Dendritic cell treated with granulocyte-macrophage colony-stimulating factor and Interleukin-4, amounts not matched to agents 40 ng/mL and 50 ng/mL, for 4 days (primary cell): ENCODE data around the gene PIGV.
A peak's percentile ranks its signal among the peaks of the same experiment; 100 is the strongest.

Source experiments
- H3K27ac Mint-ChIP-seq: one replicate; pipeline ENCODE4 v1.8.0; 2022; ENCODE audit warnings: mild to moderate bottlenecking, mixed read lengths
- H3K27me3 Mint-ChIP-seq: one replicate; pipeline ENCODE4 v1.8.0; 2022; ENCODE audit warnings: mild to moderate bottlenecking, mixed read lengths
- H3K36me3 Mint-ChIP-seq: one replicate; pipeline ENCODE4 v1.8.0; 2022; ENCODE audit warnings: low read depth, mixed read lengths
- H3K4me1 Mint-ChIP-seq: one replicate; pipeline ENCODE4 v1.8.0; 2022; ENCODE audit warnings: low read depth, mixed read lengths
- H3K4me3 Mint-ChIP-seq: one replicate; pipeline ENCODE4 v1.8.0; 2022; ENCODE audit warnings: mild to moderate bottlenecking, moderate library complexity, mixed read lengths
- H3K9me3 Mint-ChIP-seq: one replicate; pipeline ENCODE4 v1.8.0; 2022; ENCODE audit warnings: mixed read lengths
- intact Hi-C: fragments of 100-400 bp; cut with micrococcal nuclease; formaldehyde crosslinking; loops from one replicate; pipeline ENCODE4 v1.15.0; 2022

The PIGV gene

DNA sequence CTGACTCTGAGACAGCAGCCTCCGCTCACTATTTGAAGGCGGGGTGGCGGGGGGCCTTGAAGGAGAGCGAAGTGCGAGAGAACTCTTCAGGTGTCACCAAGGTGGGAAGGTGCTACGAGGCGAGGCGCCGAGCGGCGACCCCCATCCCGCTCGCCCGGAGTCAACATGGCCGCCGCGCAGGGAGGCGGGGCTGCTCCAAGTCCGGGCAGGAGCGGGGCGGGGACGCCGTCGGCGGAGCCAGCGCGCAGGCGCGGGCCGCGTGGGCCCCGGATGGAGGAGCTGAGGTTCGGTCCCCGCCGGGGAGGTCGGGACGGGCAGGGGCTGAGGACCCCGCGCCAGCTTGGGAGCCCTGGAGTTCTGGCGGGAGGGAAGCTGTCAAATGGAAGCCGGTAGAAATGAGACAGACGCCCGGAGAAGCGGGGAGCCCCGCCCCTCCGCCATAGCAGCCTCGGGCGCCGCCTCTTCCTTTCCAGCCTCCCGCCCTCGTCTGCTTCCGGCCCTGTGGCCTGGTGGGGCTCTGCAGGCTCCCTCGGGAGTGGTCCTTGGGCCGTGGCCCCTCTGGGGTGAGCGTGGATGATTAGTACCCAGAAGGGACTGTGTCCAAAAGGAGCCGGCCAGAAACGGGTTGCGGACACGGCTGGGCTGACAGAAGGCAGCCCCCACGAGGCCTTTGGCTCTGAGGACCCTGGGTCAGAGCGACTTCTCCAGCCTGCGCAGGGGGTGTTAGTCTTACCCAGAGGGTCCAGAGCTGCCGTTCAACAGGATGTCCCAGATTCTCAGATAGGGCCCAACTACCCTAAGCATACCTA is at the start of gene PIGV:
Gene PIGV, plus strand, starts transcription at position 245 of the 809 bp plus-strand sequence. CDS start 2,866 bp downstream, outside the sequence.
- peak within 1 kb of the TSS; percentile 98 for H3K4me3 Mint-ChIP-seq
- intact Hi-C loops = loop anchor here (1.0 to 10.0 kb wide), 3 partner anchors 63 to 287 kb away; no protein-coding TSS in a partner anchor
- no peaks in the 10 kb centered on the region for H3K9me3 Mint-ChIP-seq
- peaks cover 83% of the 10 kb centered on the region for H3K4me1 Mint-ChIP-seq
- peak within 1 kb of the TSS; percentile 99 for H3K27ac Mint-ChIP-seq
- H3K27me3 Mint-ChIP-seq = no peaks in the 10 kb centered on the region
- H3K36me3 Mint-ChIP-seq = peaks cover 28% of the 10 kb centered on the region

DNA sequence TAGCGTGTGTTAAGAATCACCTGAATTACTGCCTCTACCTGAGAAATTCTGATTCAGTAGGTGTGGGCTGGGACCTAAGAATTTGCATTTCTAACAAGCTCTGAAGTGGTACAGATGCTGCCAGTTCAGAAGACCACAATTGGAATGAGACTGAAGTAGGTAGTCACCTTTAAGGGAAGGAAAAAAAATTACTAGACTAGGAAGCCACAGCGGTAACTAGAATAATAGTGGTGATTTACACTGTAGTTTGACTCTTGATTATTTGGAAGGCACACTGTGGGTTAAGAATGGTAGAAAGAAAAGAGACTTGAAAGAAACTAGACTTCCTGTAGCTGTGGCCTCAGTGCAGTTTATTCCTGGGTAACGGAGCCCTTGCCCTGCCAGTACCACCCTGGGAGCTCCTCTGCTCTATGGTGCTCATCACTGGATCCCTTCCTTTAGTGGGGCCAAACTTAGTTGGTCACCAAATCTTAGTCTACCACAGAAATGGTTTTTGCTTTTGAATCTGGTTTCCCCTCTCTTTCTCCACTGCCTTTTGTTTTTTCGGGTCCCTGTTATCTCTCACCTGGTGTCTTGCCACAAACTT is 48.3 kb upstream of the PIGV start:
- H3K36me3 Mint-ChIP-seq = peaks cover 98% of the 10 kb centered on the region
- H3K9me3 Mint-ChIP-seq = no peaks in the 10 kb centered on the region
- intact Hi-C loops = no loop called here
- peak overlapping the region; percentile 13 for H3K27ac Mint-ChIP-seq
- no peak overlapping the region for H3K4me3 Mint-ChIP-seq
- peaks cover 50% of the 10 kb centered on the region for H3K4me1 Mint-ChIP-seq
- H3K27me3 Mint-ChIP-seq = no peaks in the 10 kb centered on the region

DNA sequence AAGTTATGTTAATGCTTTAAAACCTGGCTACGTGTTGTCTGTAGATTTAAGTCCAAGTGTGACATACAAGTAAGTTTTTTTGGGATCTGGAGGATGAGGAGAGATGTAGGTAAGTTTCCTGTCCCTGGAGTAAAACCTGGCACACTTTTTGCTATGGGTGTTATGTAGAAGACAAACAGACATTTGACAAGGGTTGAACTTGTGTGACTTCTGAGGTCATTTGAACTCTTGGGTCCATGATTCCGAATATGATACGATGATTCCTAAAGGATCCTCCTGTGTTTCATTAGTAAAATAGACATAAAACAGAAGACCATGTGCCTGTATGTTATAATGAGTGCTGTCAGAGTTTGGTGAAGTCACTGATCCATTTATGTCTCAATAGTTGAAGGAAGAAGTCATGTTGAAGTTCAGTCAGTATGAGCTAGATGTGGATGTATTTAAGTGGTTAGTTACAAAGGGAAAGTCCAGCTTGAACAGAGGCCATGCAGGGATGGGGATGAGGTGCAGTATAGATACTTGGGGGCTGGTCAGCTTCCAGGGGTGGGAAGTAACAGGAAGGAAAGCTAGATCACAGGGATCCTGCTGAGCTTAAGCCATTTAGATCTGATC is 47.6 kb upstream of the PIGV start:
- H3K36me3 Mint-ChIP-seq = peaks cover 93% of the 10 kb centered on the region
- no peak overlapping the region for H3K4me3 Mint-ChIP-seq

DNA sequence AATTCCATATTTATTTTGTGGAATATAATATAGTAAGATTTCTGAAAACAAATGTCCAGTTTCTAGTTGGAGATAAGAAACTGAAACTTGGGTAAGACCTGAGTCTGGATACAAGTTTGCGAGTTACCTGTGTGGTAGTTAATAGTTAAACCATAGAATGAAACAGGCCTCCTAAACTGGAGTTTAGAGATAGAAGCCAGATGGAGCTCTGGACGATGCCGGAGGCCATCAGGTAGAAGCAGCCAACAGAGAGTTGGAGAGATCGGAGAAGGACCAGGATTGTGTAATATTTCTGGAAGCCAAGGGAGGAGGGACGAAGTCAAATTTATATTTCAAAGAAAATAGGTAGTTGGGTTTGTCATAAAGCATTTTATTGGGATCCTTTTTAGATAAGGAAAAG is 46.8 kb upstream of the PIGV start:
- Mint-ChIP-seq H3K4me3 (no peak overlapping the region), H3K36me3 (peaks cover 92% of the 10 kb centered on the region), H3K27ac (no peak overlapping the region), H3K9me3 (no peaks in the 10 kb centered on the region), H3K4me1 (peaks cover 57% of the 10 kb centered on the region), H3K27me3 (no peaks in the 10 kb centered on the region)
- intact Hi-C loops = loop anchor here (5.0 kb wide), 1 partner anchor 39 kb away; no protein-coding TSS in a partner anchor

More for the DNA sequence above, 47.6 kb upstream of the PIGV start:
- intact Hi-C loops = loop anchor here (5.0 kb wide), 1 partner anchor 38 kb away; no protein-coding TSS in a partner anchor
- no peaks in the 10 kb centered on the region for H3K27me3 Mint-ChIP-seq
- H3K27ac Mint-ChIP-seq = peak overlapping the region; percentile 13
- H3K4me1 Mint-ChIP-seq = peaks cover 57% of the 10 kb centered on the region
- no peaks in the 10 kb centered on the region for H3K9me3 Mint-ChIP-seq

DNA sequence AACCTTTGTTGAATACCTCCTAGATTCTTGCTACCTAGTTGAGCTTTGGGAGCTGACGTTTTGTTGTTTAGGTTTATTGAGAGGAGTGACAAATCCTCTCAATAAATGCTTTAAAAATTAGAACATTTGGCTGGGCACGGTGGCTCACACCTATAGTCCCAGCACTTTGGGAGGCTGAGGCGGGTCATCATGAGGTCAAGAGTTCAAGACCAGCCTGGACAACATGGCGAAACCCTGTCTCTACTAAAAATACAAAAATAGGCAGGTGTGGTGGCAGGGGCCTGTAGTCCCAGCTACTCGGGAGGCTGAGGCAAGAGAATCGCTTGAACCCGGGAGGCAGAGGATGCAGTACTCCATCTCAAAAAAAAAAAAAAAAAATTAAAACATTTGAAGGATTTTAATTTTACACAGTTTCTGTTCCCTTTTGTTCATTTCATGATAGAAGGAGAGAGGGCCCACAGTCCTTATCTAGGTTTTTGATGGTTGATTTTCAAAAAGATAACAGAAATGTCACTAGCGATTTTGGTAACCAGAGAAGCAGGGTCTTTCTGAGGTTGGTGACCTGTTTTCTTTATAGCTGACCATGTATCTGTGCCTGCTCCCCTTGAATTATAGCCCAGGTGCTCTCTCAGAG is 44.2 kb upstream of the PIGV start:
- Mint-ChIP-seq H3K27me3 (no peaks in the 10 kb centered on the region), H3K9me3 (no peaks in the 10 kb centered on the region), H3K4me1 (peaks cover 62% of the 10 kb centered on the region), H3K4me3 (peak overlapping the region; percentile 8), H3K36me3 (peaks cover 93% of the 10 kb centered on the region), H3K27ac (peak overlapping the region; percentile 68)
- intact Hi-C loops = loop anchor here (5.0 kb wide), 1 partner anchor 41 kb away; no protein-coding TSS in a partner anchor

DNA sequence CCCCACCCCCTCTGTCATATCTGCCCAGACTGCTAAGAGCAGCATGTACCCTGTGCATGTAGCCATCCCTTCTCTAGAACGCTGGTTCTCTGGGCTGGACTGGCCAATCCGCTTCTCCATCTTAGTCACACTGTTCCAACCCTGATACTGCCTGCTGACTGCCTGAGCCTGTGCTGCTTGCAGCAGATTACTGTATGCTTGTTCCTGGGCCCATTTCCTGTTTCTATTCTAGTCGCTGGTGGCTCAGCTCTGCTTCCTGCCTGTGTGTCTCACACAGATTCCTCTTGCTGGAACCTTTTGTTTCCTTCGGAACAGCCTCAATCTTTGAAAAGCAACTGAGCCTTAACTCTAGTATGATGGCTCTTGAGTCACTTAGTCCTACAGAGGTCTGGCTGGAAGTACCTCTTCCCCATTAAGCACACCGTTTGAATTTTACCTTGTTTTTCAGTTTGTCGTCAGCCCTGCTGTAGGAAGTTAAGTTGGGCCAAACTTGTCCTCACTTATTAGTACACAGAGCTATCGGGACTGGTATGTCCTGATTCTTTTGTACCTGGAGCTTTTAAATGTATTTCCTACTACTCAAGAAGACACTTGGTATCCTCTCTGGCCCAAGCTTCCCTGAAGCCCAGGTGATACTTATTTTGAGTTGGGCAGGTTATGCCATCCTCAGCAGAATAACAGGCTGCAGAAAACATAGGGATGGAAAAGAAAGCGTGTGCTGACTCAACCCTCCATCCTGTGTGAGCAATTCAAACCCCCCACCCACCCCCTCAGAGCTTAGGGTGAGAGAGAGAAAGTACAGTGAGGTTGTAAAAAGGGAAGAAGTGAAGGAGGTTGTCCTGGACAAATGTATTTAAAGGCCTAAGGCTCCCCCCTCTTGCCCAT is 43.4 kb upstream of the PIGV start:
- no peak overlapping the region for H3K4me3 Mint-ChIP-seq
- peaks cover 58% of the 10 kb centered on the region for H3K4me1 Mint-ChIP-seq
- H3K36me3 Mint-ChIP-seq = peaks cover 93% of the 10 kb centered on the region
- peak overlapping the region; percentile 68 for H3K27ac Mint-ChIP-seq
- intact Hi-C loops = loop anchor here (5.0 kb wide), 1 partner anchor 42 kb away; no protein-coding TSS in a partner anchor
- no peaks in the 10 kb centered on the region for H3K9me3 Mint-ChIP-seq
- no peaks in the 10 kb centered on the region for H3K27me3 Mint-ChIP-seq

DNA sequence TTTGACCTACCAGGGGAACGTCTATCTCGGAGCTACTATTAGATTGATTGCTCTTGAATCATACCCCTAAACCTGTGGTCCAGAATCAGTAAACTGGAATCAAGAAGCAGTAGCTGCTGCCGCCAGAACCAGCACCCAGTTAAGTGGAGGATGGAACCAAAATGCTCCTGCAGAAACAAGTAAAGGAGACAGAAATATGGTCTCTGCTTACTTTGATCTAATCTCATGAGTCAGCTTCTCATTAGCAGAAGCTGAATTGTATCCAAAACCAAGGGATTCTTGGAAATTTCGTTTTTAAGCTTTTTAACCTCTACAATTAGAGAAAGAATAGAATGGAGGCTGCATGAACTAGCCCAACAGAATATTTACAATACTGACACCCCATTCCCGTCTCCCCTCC is 42.6 kb upstream of the PIGV start:
- Mint-ChIP-seq H3K4me1 (peaks cover 56% of the 10 kb centered on the region), H3K36me3 (peaks cover 93% of the 10 kb centered on the region), H3K4me3 (no peak overlapping the region), H3K27me3 (no peaks in the 10 kb centered on the region), H3K27ac (no peak overlapping the region), H3K9me3 (no peaks in the 10 kb centered on the region)
- intact Hi-C loops = no loop called here

DNA sequence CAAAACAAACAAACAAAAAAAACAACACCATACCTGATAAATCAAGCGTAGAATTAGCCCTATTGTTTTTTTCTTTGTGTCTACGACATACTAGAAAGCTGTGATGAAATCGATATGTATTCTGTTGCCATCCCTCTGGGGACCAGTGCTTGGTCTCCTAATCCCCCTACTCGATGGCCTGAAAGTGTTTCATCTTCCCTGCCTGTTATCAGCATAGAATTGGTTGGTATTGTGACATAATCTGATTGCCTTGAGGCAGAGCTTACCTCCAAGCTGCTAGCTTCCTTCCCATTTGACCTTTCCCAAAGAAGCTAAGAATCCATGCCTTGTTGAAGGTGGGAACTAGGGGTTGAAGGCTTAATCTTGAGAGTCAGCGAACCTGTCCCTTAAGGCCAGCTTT is 40.7 kb upstream of the PIGV start:
- Mint-ChIP-seq H3K9me3 (no peaks in the 10 kb centered on the region), H3K4me1 (peaks cover 46% of the 10 kb centered on the region), H3K27ac (no peak overlapping the region), H3K27me3 (no peaks in the 10 kb centered on the region), H3K36me3 (peaks cover 93% of the 10 kb centered on the region), H3K4me3 (no peak overlapping the region)
- intact Hi-C loops = no loop called here

DNA sequence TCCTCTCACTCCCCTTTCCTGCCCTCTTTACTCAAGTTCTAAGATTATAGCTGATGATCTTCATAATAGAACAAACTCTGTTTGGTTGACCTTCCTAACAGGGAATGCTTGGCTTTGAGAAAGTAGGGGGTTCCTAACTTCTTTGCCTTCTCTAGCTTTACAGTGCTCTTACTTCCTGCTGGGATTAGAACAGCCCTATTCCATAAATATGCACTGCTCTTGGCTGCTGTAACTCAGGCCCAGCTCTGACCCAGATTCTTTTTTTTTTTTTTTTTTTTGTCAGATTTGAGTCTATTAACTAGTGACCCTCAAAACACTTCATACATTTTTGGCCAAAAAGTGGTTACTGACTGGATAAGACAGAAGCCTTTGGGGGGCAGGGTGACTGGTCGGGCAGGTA is 39.4 kb upstream of the PIGV start:
- H3K9me3 Mint-ChIP-seq = no peaks in the 10 kb centered on the region
- peaks cover 93% of the 10 kb centered on the region for H3K36me3 Mint-ChIP-seq
- peaks cover 38% of the 10 kb centered on the region for H3K4me1 Mint-ChIP-seq
- no peak overlapping the region for H3K27ac Mint-ChIP-seq
- intact Hi-C loops = no loop called here
- no peak overlapping the region for H3K4me3 Mint-ChIP-seq
- H3K27me3 Mint-ChIP-seq = no peaks in the 10 kb centered on the region

DNA sequence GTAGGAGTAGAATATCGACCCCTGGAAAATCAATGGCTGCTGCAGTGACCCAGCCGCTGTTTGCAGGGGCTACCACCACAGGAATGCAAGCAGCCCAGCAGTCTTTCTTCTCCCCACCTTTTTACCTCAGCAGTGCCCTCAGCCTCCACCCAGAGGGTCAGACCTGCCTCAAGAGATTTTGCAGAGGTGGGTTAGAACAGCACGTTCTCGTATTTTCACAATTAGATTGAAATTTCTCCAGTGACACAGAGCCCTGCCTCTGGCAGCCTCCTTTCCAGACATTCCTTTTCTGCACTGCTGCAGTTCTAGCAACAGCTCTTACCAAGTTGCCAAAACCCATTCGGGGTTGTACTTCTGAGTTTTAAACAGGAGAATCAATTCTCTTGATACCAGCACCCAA is 38.3 kb upstream of the PIGV start:
- Mint-ChIP-seq H3K4me1 (peaks cover 27% of the 10 kb centered on the region), H3K36me3 (peaks cover 93% of the 10 kb centered on the region), H3K27ac (no peak overlapping the region), H3K9me3 (no peaks in the 10 kb centered on the region), H3K4me3 (no peak overlapping the region), H3K27me3 (no peaks in the 10 kb centered on the region)
- intact Hi-C loops = no loop called here

DNA sequence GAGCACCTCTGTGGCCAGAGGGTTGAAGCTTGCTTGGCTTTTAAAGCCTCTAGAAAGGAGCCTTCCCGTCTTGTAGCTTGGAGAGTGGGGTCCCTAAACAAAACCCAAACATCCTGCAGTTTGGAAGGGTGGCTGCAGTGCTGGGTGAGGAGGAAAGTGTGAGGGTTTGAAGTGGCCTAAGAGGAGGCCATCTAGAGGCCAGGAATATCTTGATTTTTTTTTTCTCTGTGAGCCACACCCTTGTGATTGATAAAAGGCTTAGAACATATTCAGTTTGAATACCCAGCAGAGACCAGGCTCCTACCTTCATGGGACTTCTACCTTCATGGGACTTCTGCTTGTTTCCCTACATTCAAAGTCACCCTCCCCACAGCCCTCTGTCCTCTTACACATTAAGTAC is 37.3 kb upstream of the PIGV start:
- Mint-ChIP-seq H3K4me1 (peaks cover 20% of the 10 kb centered on the region), H3K9me3 (no peaks in the 10 kb centered on the region), H3K27me3 (no peaks in the 10 kb centered on the region), H3K36me3 (peaks cover 97% of the 10 kb centered on the region), H3K4me3 (no peak overlapping the region), H3K27ac (peak overlapping the region; percentile 29)
- intact Hi-C loops = no loop called here

DNA sequence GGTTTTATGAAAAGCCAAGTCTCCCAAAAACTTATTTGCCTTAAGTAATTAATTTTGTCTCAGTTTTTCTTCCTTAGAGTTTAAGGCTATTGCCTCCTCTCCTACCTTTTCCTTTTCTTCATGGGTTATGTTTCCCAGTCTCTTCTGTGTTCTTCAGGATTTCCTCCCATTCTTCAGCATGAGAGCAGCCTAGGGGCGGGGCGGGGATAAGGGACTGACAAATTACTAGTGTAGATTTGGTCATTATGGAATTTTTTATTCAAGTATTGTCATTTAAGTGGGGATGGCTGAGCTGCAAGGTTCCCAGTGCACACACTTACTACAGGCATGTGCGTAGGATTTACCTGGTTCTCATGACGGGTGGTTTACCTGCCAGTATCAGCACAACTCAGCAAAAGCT is 35.2 kb upstream of the PIGV start:
- H3K4me3 Mint-ChIP-seq = no peak overlapping the region
- H3K4me1 Mint-ChIP-seq = peaks cover 15% of the 10 kb centered on the region
- intact Hi-C loops = no loop called here
- H3K27me3 Mint-ChIP-seq = no peaks in the 10 kb centered on the region
- H3K9me3 Mint-ChIP-seq = no peaks in the 10 kb centered on the region
- no peak overlapping the region for H3K27ac Mint-ChIP-seq
- H3K36me3 Mint-ChIP-seq = peaks cover 97% of the 10 kb centered on the region
